SU-DHL-6 (cell line): ENCODE data around the gene VEGFB.

Experiments used
- EZH2phosphoT487 ChIP-seq: fragments of 200-600 bp; sonication (generic), shearing (Covaris generic); conservative IDR thresholded peaks from 2 replicates; pipeline ENCODE4 v1.6.1; 2018; ENCODE audit warnings: mild to moderate bottlenecking, antibody characterized with exemption, low read length, moderate library complexity, mixed read lengths
- TF ChIP-seq, protein P1 (sequence below): fragments of 200-600 bp; sonication (generic); IDR thresholded peaks from one replicate; pipeline ENCODE4 v1.5.1; 2017; ENCODE audit warnings: antibody characterized with exemption, mild to moderate bottlenecking, low read length, moderate library complexity; ENCODE audit not compliant: insufficient read depth, poor library complexity, severe bottlenecking

DNA sequence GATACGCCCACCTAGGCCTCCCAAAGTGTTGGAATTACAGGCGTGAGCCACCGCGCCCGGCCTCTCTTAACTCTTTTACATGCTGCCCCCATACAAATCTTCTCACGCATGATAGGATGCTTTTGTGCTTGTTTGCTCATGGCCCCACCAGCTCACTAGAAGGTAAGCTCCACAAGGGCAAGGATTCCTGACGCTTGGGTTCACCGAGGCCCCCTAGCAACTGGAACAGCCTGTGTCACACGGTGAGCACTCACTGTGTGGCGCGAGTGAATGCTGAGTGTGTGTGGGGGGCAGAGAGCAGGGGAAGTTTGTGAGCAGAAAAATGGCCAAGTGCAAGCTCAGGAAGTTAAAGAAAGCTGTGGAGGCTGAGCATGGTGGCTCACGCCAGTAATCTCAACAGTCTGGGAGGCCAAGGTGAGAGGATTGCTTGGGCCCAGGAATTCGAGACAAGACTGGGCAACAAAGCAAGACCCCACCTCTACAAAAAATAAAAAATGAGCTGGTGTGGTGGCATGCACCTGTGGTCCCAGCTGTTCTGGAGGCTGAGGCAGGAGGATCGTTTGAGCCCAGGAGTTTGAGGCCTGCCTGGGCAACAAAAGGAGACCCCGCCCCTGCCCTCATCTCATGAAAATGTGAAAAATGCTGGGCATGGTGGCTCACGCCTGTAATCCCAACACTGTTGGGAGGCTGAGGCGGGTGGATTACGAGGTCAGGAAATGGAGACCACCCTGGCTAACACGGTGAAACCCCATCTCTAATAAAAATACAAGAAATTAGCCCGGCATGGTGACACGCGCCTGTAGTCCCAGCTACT lies 47.8 kb downstream of the VEGFB start:
- TF ChIP-seq, protein P1, sequence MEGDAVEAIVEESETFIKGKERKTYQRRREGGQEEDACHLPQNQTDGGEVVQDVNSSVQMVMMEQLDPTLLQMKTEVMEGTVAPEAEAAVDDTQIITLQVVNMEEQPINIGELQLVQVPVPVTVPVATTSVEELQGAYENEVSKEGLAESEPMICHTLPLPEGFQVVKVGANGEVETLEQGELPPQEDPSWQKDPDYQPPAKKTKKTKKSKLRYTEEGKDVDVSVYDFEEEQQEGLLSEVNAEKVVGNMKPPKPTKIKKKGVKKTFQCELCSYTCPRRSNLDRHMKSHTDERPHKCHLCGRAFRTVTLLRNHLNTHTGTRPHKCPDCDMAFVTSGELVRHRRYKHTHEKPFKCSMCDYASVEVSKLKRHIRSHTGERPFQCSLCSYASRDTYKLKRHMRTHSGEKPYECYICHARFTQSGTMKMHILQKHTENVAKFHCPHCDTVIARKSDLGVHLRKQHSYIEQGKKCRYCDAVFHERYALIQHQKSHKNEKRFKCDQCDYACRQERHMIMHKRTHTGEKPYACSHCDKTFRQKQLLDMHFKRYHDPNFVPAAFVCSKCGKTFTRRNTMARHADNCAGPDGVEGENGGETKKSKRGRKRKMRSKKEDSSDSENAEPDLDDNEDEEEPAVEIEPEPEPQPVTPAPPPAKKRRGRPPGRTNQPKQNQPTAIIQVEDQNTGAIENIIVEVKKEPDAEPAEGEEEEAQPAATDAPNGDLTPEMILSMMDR = no peak
- no peak for TF ChIP-seq EZH2phosphoT487
